ENCODE data around the gene LY6G5C.

The LY6G5C gene

DNA sequence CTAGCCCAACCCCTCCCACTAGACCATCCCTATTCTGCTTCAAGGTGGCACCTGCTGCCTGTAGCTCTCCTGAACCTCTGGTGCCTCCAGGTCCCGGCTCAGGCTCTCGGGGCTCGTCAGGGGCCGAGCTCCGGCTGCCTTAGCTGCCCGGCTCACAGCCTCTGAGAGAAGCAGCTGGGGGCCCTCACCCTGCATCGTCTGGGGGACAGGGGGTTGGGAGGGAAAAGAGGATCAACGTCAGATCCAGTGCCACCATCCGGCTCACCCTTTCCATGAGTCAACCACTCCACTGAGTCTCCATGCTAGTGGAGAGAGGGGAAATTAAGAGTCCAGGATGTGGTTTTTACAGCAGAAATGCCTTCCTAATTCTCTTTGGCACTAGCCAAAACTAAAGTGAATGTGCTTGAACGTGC is 41.4 kb downstream of the LY6G5C start:
- FAIRE-seq: no peak

DNA sequence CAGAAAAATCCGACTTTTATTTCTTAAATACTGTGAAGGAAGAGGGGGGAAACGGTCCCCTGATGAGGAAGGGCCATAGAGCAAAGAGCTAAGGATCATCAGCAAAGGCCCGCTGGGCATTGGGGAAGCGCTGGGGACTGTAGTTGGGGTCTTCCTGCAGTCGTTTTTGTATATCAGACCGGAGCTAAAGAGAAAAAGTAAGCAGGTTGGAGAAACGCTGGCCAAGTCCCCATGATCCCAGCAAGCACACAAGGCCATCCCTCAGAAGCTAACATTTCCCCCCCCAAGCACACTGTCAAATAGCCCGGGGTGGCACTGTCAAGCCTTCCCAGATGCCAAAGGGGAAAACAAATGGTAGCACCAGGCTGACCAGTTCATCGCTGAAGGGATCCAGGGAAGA is 41.8 kb downstream of the LY6G5C start:
- FAIRE-seq: no peak

GRCh38 chr6:31636698-31637596 is 43.9 kb downstream of the LY6G5C start:
- FAIRE-seq: no peak

DNA sequence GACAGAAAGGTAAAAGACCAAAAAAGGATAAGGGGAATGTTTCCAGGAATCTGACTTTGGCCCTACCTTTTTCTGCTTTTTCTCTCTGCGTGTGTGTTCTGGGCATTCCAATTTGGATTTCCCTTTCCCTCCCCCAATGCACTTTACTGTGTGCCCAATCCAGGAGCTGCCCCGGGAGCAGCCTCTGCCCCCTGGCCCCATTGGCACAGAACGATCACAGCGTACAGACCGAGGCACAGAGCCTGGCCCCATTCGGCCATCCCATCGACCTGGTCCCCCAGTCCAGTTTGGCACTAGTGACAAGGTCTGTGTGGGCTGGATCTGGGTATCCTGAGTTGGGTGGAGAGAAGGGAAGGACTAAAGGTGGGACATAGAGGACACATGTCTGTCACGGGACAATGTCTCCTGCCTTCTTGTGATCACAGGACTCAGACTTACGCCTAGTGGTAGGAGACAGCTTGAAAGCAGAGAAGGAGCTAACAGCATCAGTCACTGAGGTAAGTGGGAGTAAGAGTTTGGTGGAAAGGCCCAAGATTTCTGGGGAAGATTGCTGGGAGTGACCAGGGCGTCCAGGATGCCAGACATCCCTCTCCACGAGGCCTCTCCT is 45.8 kb downstream of the LY6G5C start:
- no peak for FAIRE-seq

DNA sequence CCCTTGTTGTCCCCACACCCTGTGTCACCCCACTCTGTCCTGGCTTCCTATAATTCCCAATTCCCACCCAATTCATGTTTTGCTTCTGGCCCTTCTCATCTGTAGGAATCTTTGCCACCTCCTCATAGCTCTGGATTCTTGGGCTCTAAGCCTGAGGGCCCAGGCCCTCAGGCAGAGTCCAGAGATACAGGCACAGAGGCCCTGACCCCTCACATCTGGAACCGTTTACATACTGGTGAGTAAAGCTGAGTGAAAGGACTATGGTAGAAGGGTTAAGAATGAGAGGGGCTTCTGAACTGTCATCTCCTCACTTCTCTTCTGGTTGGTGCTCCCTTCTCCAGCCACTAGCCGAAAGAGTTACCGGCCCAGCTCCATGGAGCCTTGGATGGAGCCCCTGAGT is 46.7 kb downstream of the LY6G5C start:
- no peak for FAIRE-seq

- FAIRE-seq: no peak
These were observed 47.4 kb downstream of the LY6G5C start for GRCh38 chr6:31633447-31633846.

GRCh38 chr6:31632279-31632946 is 48.5 kb downstream of the LY6G5C start:
- no peak for FAIRE-seq

GRCh38 chr6:31631681-31632278 is 49.1 kb downstream of the LY6G5C start:
- no peak for FAIRE-seq

DNA sequence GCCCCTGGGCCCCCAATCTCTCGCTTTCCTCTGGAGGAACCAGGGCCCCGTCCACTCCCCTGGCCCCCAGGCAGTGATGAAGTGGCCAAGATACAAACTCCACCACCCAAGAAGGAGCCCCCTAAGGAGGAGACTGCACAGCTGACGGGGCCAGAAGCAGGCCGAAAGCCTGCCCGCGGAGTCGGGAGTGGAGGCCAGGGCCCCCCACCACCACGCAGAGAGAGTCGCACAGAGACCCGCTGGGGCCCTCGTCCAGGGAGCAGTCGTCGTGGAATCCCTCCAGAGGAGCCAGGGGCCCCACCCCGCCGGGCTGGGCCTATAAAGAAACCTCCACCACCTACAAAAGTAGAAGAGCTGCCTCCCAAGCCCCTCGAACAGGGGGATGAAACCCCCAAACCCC is 49.7 kb downstream of the LY6G5C start:
- no peak for FAIRE-seq

- FAIRE-seq: no peak
These were observed 50.5 kb downstream of the LY6G5C start for GRCh38 chr6:31630177-31630934.

DNA sequence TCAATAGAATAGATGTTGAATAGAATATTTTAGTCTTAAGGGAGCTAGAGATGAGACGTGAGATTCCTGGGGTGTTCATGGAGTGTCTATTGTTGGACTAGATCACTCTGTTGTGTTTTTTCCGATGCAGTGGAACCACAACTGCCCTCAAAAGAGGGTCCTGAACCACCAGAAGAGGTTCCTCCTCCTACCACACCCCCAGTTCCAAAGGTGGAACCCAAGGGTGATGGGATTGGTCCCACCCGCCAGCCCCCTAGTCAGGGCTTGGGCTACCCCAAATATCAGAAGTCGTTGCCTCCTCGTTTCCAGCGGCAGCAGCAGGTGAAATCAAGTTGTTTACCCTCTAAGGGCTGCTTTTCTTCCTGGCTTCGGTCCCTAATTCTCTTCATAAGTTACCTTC is 51.9 kb downstream of the LY6G5C start:
- no peak for FAIRE-seq

DNA sequence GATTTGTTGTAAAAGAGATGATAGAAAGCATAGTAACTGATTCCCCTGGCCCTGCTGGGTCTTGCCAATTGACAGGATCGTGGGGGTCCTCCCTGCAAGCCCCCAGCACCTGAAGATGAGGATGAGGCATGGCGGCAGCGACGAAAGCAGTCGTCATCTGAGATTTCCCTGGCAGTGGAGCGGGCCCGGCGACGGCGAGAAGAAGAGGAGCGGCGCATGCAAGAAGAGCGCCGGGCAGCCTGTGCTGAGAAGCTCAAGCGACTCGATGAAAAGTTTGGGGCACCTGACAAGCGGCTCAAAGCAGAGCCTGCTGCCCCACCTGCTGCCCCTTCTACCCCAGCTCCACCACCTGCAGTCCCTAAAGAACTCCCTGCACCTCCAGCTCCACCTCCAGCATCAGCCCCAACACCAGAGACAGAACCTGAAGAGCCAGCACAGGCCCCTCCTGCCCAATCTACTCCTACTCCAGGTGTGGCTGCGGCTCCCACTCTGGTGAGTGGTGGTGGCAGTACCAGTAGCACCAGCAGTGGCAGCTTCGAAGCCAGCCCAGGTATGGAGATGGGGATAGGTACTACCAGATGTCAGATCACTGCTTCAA is 53.1 kb downstream of the LY6G5C start:
- FAIRE-seq: no peak

DNA sequence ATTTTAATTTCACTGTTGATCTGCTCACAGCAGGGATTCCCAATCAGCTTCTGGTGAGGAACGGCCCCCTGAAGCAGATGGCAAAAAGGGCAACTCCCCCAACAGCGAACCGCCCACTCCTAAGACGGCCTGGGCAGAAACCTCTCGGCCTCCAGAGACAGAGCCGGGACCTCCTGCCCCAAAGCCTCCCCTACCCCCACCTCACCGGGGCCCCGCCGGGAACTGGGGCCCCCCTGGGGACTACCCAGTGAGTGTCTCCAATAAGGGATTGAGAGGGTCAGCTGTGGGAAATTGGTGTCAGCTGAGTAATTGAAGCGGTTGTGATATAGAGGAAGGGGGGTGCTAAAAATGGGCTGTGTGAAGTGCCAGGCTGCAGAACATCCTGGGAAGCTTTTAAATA is 53.9 kb downstream of the LY6G5C start:
- no peak for FAIRE-seq

Data from endometrium (tissue), 2 donors.